ENCODE measurements around the gene KCNN3. TPM values are rescaled to one million over a fixed set of nuclear protein-coding genes. Genes with fewer than 3 reads are reported as not detected.

Gene KCNN3
- total RNA-seq, 4 donors from 2014 or later = under 0.01 to 0.57 (median 0.08) TPM

DNA sequence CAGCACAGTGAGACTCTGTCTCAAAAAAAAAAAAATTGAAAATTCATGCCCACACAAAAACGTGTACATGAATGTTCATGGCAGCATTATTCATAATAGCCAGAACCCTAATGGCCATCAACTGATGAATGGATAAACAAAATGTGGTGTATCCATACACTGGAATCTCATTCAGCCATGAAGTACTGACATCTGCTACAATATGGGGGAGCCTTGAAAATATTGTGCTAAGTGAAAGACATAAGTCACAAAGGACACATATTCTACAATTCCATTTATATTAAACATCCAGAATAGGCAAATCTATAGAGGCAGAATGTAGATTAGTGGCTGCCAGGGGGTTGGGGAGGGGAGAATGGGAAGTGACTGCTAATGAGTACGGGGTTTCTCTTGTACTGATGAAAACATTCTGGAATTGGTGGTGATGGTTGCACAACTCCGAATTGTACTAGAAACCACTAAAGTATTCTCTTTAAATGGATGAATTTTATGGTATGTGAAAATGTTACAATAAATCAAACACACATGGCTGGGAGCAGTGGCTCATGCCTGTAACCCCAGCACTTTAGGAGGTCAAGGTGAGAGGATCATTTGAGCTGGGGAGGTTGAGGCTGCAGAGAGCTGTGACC is 33.0 kb upstream of the KCNN3 start:
- TF ChIP-seq, protein P1, sequence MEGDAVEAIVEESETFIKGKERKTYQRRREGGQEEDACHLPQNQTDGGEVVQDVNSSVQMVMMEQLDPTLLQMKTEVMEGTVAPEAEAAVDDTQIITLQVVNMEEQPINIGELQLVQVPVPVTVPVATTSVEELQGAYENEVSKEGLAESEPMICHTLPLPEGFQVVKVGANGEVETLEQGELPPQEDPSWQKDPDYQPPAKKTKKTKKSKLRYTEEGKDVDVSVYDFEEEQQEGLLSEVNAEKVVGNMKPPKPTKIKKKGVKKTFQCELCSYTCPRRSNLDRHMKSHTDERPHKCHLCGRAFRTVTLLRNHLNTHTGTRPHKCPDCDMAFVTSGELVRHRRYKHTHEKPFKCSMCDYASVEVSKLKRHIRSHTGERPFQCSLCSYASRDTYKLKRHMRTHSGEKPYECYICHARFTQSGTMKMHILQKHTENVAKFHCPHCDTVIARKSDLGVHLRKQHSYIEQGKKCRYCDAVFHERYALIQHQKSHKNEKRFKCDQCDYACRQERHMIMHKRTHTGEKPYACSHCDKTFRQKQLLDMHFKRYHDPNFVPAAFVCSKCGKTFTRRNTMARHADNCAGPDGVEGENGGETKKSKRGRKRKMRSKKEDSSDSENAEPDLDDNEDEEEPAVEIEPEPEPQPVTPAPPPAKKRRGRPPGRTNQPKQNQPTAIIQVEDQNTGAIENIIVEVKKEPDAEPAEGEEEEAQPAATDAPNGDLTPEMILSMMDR (IDR thresholded peaks at IDR 0.05; ENCODE audit: low read depth) = no peak

DNA sequence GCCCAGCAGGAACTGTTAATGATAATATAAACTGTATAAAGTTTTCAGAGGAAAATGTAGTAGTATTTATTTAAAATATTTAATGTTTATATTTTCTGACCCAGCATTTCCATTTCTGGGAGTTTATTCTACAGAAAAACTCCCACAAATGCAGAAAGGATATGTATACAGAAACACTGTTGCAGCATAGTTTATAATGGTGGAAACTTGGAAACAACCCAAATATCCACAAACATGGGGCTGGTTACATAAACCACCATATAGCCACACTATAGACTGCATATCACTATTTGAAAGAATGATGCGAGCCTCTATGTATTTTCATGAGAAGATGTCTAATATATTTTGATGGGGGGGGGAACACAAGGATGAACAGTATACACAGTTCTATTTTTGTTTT is 31.5 kb upstream of the KCNN3 start:
- TF ChIP-seq, protein P1 (IDR thresholded peaks at IDR 0.05; ENCODE audit: low read depth) = no peak

DNA sequence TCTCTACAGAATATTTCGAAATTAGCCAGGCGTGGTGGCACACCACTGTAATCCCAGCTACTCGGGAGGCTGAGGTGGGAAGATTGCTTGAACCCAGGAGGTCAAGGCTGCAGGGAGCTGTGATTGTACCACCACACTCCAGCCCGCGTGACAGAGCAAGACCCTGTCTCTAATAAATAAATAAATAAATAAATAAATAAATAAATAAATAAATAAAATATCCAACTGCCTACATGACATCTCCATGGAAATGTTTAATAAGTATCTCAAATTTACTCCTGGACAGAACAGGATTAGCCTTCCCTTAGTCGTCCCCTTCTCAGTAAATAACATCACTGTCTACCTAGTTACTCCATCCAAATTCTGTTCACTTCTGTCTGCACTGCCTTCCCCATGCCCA is 29.0 kb upstream of the KCNN3 start:
- TF ChIP-seq, protein P1 (IDR thresholded peaks at IDR 0.05; ENCODE audit: low read depth) = no peak

DNA sequence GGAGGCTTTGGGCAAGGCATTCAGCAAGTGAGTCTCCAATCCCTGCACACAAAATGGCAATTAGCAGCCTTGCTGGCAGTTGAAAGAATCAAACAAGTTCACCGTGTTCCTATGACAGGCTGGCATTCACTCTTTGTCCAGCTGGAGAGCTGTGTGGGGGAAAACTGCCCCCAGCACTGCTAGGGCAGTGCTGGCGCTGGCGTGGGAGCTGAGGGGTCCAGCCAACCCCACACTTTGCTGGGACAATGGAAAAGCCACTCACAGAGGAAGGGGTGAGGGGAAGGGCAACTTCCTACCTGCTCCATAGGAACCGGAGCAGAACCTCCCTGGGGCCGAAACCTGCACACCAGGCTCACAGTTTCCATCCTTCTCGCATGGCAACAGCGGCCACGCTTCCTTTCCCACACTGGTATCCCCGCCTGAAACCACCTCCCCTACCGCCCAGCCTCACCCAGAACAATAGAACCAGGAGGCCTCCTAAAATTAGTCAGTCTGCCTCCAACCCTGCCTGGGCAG is 26.7 kb upstream of the KCNN3 start:
- TF ChIP-seq, protein P1 (IDR thresholded peaks at IDR 0.05; ENCODE audit: low read depth) = no peak

DNA sequence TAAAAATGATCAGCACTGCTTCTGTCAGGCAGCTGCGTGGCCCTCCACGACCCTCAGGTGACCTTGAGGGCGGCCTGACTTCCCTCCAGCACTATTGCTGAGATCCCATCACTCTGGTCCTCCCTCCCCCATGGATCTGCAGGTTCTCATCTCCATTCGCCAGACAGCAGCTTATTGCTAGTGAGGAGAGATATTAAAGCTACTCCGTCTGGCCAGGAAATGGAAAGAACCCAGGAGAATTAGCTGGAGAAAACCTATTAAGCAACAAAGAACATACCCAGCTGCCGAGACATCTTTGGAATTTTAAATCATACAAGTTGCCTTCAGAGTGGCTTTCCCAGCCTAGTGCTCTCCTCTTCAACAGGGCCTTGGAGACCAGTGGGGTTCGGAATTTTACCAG is 25.7 kb upstream of the KCNN3 start:
- TF ChIP-seq, protein P1 (IDR thresholded peaks at IDR 0.05; ENCODE audit: low read depth) = no peak

DNA sequence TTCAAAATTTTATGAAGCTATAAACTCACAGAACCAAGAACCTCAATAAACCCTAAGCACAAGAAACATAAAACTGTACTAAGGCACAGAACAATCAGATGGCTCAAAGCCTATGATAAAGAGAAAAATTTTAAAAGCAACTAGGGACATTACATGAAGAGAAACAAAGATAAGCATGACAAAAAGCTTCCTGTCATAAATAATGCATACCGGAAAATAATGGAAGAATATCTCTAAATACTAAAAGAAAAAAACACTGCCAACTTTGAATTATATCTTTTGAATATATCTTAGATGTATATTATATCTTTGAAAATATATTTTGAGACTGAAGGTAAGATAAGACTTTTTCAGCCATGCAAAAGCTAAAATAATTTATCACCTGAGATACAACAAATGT is 21.4 kb upstream of the KCNN3 start:
- TF ChIP-seq, protein P1 (IDR thresholded peaks at IDR 0.05; ENCODE audit: low read depth) = no peak

DNA sequence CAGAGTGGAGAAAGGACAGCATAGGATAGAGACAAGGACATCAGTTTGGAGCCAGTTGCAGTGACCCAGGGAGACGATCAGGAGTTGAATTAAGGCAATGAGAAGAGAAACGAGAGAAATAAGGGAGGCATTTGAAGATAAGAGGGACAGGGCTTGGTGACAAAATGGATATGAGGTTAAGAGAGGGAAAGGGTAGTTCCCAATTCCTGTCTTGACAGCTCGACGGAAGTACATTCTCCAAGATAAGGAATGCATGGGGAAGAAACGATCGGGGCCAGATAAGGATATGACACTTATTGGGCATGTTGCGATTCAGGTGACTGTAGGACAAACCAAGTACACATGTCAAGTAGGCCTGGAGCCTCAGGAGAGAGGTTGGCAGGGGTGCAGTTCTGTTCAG is 18.7 kb upstream of the KCNN3 start:
- TF ChIP-seq, protein P1 (IDR thresholded peaks at IDR 0.05; ENCODE audit: low read depth) = no peak
